ENCODE data around the gene C1orf21. TPM values are rescaled to one million over a fixed set of nuclear protein-coding genes. Genes with fewer than 3 reads are reported as not detected.

C1orf21 gene
- total RNA-seq, 2 donors from 2014 or later, result 68.1 to 81.1 TPM

DNA sequence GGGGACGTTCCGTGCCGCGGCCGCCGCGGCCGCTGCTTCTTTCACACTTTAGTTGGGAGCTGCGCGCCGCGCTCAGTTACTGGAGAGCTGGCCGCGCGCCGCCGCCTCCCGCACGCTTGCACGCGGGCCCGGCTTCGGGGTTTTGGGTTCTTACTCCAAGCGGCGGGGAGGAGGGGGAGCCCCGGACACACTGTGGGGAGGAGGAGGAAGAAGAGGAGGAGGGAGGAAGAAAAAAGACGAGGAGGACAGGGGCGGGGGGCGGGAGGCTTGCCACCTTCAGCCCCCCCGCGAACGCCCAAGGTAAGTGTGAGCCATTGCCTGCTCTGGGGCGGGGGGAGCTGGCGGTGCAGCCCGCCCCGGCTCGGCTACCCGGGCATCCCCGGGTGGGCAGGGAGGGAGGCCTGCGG lies 243 bp downstream of the C1orf21 start:
- no peaks in the 10 kb centered on the region for H3K4me1 ChIP-seq
- intact Hi-C loops (cut with DNase I), result loop anchor here (10.0 kb wide), 1 partner anchor 278 kb away; no protein-coding TSS in a partner anchor
- TF ChIP-seq, protein P1, sequence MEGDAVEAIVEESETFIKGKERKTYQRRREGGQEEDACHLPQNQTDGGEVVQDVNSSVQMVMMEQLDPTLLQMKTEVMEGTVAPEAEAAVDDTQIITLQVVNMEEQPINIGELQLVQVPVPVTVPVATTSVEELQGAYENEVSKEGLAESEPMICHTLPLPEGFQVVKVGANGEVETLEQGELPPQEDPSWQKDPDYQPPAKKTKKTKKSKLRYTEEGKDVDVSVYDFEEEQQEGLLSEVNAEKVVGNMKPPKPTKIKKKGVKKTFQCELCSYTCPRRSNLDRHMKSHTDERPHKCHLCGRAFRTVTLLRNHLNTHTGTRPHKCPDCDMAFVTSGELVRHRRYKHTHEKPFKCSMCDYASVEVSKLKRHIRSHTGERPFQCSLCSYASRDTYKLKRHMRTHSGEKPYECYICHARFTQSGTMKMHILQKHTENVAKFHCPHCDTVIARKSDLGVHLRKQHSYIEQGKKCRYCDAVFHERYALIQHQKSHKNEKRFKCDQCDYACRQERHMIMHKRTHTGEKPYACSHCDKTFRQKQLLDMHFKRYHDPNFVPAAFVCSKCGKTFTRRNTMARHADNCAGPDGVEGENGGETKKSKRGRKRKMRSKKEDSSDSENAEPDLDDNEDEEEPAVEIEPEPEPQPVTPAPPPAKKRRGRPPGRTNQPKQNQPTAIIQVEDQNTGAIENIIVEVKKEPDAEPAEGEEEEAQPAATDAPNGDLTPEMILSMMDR (IDR thresholded peaks at IDR 0.05), result no peak

DNA sequence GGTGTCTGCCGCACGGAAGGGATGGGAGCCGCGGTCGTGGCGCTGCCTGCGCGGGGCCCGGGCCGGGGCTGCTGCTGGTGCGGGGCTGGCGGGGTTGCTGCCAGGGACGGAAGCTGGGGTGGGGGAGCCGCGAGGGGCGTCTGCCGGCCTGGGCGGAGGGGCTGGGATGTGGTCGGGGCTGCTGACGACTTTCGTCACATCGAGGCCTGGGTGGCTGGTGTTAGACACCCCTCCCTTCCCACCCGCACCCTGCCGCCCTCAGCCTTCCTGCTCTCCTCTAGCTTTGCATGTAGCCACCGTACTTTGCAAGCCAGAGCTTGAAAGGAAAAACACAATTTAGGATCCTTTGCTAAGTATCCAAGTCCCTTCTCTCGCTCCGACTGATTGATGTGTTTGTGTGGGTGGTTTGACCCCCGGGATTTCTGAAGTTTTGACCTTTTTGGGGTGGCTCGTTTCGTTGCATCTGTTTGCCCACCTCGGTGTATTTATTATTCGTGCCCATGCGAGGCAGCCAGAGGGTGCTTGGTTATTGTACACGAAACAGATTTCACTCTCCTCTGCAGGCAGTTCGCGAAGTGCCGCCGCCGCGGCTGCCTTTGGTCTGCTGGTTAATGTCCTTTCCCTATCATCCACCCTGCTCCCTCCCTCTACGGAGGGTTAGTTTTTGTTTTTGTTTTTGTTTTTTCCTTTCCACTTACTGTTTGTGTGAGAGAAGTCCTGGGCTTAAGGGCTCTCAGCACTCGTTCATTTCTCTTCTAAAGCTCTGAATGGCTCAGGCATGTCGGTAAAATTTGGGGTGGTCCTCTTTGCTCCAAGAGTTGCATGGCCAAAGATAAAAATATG lies 868 bp downstream of the C1orf21 start:
- peak overlapping the region; percentile 75 for H3K27ac ChIP-seq
- peak overlapping the region; percentile 60 to 89 for H3K9ac ChIP-seq (ENCODE audit: low read depth in 2 of 2, low read length in 2 of 2)
- intact Hi-C loops (cut with DNase I), result loop anchor here (10.0 kb wide), 1 partner anchor 277 kb away; no protein-coding TSS in a partner anchor
- peak overlapping the region; percentile 80 for H3K4me3 ChIP-seq
- H3K4me1 ChIP-seq, result no peaks in the 10 kb centered on the region
- TF ChIP-seq, protein P1 (IDR thresholded peaks at IDR 0.05), result no peak
- H3K9me3 ChIP-seq, result no peaks in the 10 kb centered on the region
- DNase-seq, result peak; percentile 63
- H3K36me3 ChIP-seq, result no peaks in the 10 kb centered on the region
- no peaks in the 10 kb centered on the region for H3K27me3 ChIP-seq

More for the DNA sequence above, 243 bp downstream of the C1orf21 start:
- Histone ChIP-seq H3K27ac (peak overlapping the region; percentile 75), H3K36me3 (no peaks in the 10 kb centered on the region), H3K4me3 (peak overlapping the region; percentile 80), H3K9me3 (no peaks in the 10 kb centered on the region), H3K9ac (ENCODE audit: low read depth in 2 of 2, low read length in 2 of 2) (peak overlapping the region; percentile 60 to 89), H3K27me3 (no peaks in the 10 kb centered on the region)
- no peak for DNase-seq

DNA sequence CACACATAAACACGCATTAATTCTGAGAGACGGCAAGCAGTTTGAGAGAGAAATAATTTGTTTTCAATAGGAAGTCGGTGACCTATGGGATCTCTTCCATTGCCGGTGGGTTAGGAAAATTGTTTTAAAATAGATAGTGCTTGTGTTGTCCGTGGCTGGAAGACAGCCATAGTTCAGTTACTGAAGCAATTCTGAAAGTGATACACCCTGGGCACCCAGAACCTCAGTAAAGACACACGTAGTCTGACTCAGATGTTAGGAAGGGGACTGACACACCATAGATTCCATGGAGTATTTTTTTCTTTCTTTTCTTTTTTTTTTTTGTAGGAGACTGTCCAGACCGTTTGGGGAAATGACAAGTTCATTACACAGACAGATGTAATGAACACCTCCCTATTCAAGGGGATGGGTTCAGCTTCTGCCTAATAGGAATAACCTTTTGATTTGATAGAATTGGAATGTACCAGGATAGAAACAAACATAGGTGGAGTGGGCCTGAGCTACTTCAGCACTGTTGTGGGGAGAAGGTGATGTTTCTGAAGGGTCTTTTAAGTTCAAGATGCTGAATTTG lies 1.6 kb downstream of the C1orf21 start:
- peak; percentile 36 for DNase-seq
- intact Hi-C loops (cut with DNase I), result loop anchor here (10.0 kb wide), 1 partner anchor 276 kb away; no protein-coding TSS in a partner anchor
- TF ChIP-seq, protein P1 (IDR thresholded peaks at IDR 0.05), result no peak
- no peaks in the 10 kb centered on the region for H3K9me3 ChIP-seq
- peak overlapping the region; percentile 75 for H3K27ac ChIP-seq
- peaks cover 4% of the 10 kb centered on the region for H3K4me1 ChIP-seq
- no peaks in the 10 kb centered on the region for H3K27me3 ChIP-seq
- no peaks in the 10 kb centered on the region for H3K36me3 ChIP-seq
- H3K9ac ChIP-seq (ENCODE audit: low read depth in 2 of 2, low read length in 2 of 2), result peak overlapping the region; percentile 60 to 89
- H3K4me3 ChIP-seq, result peak overlapping the region; percentile 80

DNA sequence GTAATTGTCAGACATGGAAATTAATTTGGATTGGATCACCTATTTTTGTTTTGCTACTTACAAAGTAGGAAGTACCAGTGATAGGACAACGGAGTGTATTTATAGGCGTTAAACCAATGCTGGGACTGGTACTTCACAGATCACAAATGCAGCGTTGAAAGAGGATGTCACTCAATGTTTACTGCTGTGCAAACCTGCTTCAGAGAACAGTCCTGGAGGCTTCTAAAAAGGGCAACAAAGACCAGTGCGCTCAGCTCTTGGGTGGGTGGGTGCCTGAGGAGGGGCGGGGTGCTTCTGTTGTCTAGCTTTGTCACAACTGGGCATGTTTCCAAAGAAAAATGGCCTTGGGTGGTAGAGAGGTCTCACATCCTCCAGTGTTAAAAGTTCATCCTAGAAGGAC lies 2.1 kb downstream of the C1orf21 start:
- Histone ChIP-seq H3K27ac (no peak overlapping the region), H3K4me1 (peaks cover 4% of the 10 kb centered on the region), H3K27me3 (no peaks in the 10 kb centered on the region), H3K9me3 (no peaks in the 10 kb centered on the region), H3K36me3 (no peaks in the 10 kb centered on the region), H3K9ac (ENCODE audit: low read depth in 2 of 2, low read length in 2 of 2) (peak overlapping the region in 1 of 2 donors; percentile 89), H3K4me3 (peak overlapping the region; percentile 80)
- DNase-seq, result peak; percentile 34
- intact Hi-C loops (cut with DNase I), result loop anchor here (10.0 kb wide), 1 partner anchor 276 kb away; no protein-coding TSS in a partner anchor
- TF ChIP-seq, protein P1 (IDR thresholded peaks at IDR 0.05), result no peak

DNA sequence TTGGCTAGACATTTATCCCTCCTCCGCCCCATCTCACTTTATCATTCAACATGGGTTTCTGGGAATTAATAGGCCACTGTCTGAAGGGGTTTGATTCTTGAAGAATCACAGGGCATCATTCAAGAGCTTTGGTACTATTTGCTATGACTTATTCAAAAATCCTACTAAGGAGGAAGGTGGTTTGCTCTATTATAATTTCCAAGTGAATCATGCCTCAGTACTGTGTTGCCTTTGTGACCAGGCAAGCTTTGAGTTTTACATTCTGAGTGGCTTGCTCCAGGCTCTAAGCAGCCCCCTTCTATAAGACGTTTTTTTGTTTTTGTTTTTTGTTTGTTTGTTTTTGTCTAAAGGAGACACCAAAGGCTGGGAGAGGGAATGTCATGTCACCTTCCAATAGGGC lies 2.6 kb downstream of the C1orf21 start:
- no peak for DNase-seq
- peaks cover 4% of the 10 kb centered on the region for H3K4me1 ChIP-seq
- H3K9me3 ChIP-seq, result no peaks in the 10 kb centered on the region
- H3K27me3 ChIP-seq, result no peaks in the 10 kb centered on the region
- no peak overlapping the region for H3K9ac ChIP-seq (ENCODE audit: low read depth in 2 of 2, low read length in 2 of 2)
- no peak overlapping the region for H3K27ac ChIP-seq
- TF ChIP-seq, protein P1 (IDR thresholded peaks at IDR 0.05), result no peak
- H3K36me3 ChIP-seq, result no peaks in the 10 kb centered on the region
- intact Hi-C loops (cut with DNase I), result loop anchor here (10.0 kb wide), 1 partner anchor 275 kb away; no protein-coding TSS in a partner anchor
- no peak overlapping the region for H3K4me3 ChIP-seq
